Smooth muscle cell (in vitro differentiated cells): ENCODE results near the gene RALGPS1. TPM values are rescaled to one million over a fixed set of nuclear protein-coding genes. Genes with fewer than 3 reads are reported as not detected.

ENCODE experiments used
- DNase-seq: peaks from one replicate; lab custom pipeline; 2025; ENCODE audit not compliant: unreplicated experiment; lab: John Stamatoyannopoulos, UW
- H2AFZ ChIP-seq: fragments of 200-600 bp; sonication (generic); 2 replicates; pipeline ENCODE4 v1.6.0; 2016; ENCODE audit warnings: antibody characterized with exemption, low read depth, mild to moderate bottlenecking
- H3F3A ChIP-seq: fragments of 200-600 bp; sonication (generic); 2 replicates; pipeline ENCODE4 v1.6.0; 2017; ENCODE audit warnings: antibody characterized with exemption, low read depth
- H3K27ac ChIP-seq: fragments of 200-600 bp; sonication (generic); 2 replicates; pipeline ENCODE4 v1.5.1; 2016; ENCODE audit warnings: low read depth, mild to moderate bottlenecking
- H3K27me3 ChIP-seq: fragments of 200-600 bp; sonication (generic); 2 replicates; pipeline ENCODE4 v1.6.1; 2016; ENCODE audit warnings: low read depth, mild to moderate bottlenecking
- H3K36me3 ChIP-seq: fragments of 200-600 bp; sonication (generic); 2 replicates; pipeline ENCODE4 v1.5.1; 2016; ENCODE audit warnings: low read depth
- H3K4me1 ChIP-seq: fragments of 200-600 bp; sonication (generic); 2 replicates; pipeline ENCODE4 v1.5.1; 2016; ENCODE audit warnings: low read depth
- H3K4me2 ChIP-seq: fragments of 200-600 bp; sonication (generic); 2 replicates; pipeline ENCODE4 v1.6.0; 2016; ENCODE audit warnings: mild to moderate bottlenecking
- H3K4me3 ChIP-seq: fragments of 200-600 bp; sonication (generic); 2 replicates; pipeline ENCODE4 v1.5.1; 2016; ENCODE audit warnings: mild to moderate bottlenecking
- H3K79me2 ChIP-seq: fragments of 200-600 bp; sonication (generic); 2 replicates; pipeline ENCODE4 v1.6.0; 2016; ENCODE audit warnings: low read depth, mild to moderate bottlenecking
- H3K9ac ChIP-seq: fragments of 200-600 bp; sonication (generic); 2 replicates; pipeline ENCODE4 v1.6.0; 2016; ENCODE audit warnings: low read depth
- H3K9me3 ChIP-seq: fragments of 200-600 bp; sonication (generic); replicated peaks from 2 replicates; pipeline ENCODE4 v1.5.1; 2016; ENCODE audit warnings: low read depth
- H4K20me1 ChIP-seq: fragments of 200-600 bp; sonication (generic); 2 replicates; pipeline ENCODE4 v1.6.0; 2016; ENCODE audit warnings: low read depth
- WGBS: methylation state at CpG from one replicate; pipeline ENCODE4 v1.1.7; 2016; ENCODE audit warnings: low lambda C conversion rate; 5-methylcytosine and 5-hydroxymethylcytosine counted together
- polyA plus RNA-seq: library from polyadenylated mRNA; unstranded; fragments of >200 nt; fragmentation: Nextera tagmentation; extraction: Ambion mirVana; gene quantifications from 2 replicates; pipeline ENCODE4 v1.2.1, GENCODE V29; 2016
- total RNA-seq: library from RNA; depleted of rRNA; stranded (reverse); fragments of >200 nt; gene quantifications from 2 replicates; pipeline ENCODE4 v1.2.3, GENCODE V29; 2014
- TF ChIP-seq, protein P1 (sequence below): fragments of 200-600 bp; sonication (generic); IDR thresholded peaks from 2 replicates; pipeline ENCODE4 v1.5.1; 2017; ENCODE audit warnings: borderline replicate concordance, mild to moderate bottlenecking, antibody characterized with exemption; ENCODE audit not compliant: insufficient read depth, poor library complexity, severe bottlenecking

RALGPS1 gene
- total and polyA plus RNA-seq, 2 experiments from 2014 or later, result 2.1 to 4.0 TPM

DNA sequence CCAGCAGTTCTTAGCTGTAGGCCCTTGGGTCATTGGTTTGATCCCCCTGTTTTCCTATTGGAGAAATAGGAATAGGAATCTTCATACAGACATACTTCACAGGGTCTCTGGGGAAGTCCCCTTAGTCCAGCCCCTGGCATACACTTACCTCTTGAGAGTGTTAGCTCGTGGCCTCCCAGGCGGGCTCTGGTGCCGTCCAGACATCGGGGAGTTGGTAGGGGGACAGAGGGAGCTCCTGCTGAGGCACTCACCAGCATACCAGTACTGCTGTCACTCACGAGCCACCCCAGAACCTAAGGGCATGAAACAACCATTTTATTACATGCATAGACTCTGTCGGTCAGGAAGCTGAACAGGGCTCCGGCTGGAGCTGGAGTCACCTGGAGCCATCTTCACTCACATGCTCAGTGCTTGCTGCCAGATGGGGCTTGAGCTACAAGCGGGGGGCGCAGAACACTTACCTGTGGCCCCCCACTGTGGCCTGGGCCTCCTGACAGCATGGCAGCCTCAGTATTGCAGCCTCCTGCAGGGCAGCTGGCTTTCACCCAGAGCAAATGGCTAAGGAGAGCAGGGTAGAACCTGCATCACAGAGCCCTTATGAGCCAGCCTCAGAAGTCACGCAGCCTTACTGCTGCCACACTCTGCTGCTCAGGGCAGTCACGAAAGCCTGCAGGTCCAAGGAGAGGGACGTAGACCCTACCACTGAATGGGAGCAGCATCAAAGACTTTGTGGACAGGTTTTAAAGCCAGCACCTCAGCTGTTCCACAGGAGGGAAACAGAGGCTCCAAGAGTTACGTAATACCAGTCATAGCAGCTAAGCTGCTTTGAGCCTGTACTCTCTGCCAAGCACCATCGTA is 266.1 kb downstream of the RALGPS1 start:
- H3K79me2 ChIP-seq, result no peaks in the 10 kb centered on the region
- TF ChIP-seq, protein P1, sequence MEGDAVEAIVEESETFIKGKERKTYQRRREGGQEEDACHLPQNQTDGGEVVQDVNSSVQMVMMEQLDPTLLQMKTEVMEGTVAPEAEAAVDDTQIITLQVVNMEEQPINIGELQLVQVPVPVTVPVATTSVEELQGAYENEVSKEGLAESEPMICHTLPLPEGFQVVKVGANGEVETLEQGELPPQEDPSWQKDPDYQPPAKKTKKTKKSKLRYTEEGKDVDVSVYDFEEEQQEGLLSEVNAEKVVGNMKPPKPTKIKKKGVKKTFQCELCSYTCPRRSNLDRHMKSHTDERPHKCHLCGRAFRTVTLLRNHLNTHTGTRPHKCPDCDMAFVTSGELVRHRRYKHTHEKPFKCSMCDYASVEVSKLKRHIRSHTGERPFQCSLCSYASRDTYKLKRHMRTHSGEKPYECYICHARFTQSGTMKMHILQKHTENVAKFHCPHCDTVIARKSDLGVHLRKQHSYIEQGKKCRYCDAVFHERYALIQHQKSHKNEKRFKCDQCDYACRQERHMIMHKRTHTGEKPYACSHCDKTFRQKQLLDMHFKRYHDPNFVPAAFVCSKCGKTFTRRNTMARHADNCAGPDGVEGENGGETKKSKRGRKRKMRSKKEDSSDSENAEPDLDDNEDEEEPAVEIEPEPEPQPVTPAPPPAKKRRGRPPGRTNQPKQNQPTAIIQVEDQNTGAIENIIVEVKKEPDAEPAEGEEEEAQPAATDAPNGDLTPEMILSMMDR, result no peak
- no peaks in the 10 kb centered on the region for H3K9me3 ChIP-seq
- no peaks in the 10 kb centered on the region for H3F3A ChIP-seq
- no peak overlapping the region for H3K4me2 ChIP-seq
- H3K4me3 ChIP-seq, result no peak overlapping the region
- no peak overlapping the region for H3K27ac ChIP-seq
- H3K27me3 ChIP-seq, result no peaks in the 10 kb centered on the region
- H3K9ac ChIP-seq, result no peak overlapping the region
- no peaks in the 10 kb centered on the region for H3K4me1 ChIP-seq
- DNase-seq, result no peak
- no peaks in the 10 kb centered on the region for H4K20me1 ChIP-seq
- H3K36me3 ChIP-seq, result no peaks in the 10 kb centered on the region
- H2AFZ ChIP-seq, result no peak overlapping the region
- 95% methylated on average over 14 of the region's 14 CpGs for WGBS

DNA sequence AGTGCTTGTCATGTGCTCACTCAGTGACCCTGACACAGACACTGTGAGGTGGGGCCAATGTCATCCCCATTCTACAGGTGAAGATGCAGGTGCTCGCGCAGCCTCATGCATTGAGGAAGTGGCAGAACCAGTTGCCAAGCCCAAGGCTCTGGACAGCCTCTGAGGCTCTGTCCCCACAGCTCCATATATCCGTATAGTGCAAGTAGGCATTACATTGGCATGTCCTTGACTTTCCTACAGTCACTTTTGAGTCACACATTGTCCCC is 266.7 kb downstream of the RALGPS1 start:
- H3K4me3 ChIP-seq, result no peak overlapping the region
- no peak for DNase-seq

DNA sequence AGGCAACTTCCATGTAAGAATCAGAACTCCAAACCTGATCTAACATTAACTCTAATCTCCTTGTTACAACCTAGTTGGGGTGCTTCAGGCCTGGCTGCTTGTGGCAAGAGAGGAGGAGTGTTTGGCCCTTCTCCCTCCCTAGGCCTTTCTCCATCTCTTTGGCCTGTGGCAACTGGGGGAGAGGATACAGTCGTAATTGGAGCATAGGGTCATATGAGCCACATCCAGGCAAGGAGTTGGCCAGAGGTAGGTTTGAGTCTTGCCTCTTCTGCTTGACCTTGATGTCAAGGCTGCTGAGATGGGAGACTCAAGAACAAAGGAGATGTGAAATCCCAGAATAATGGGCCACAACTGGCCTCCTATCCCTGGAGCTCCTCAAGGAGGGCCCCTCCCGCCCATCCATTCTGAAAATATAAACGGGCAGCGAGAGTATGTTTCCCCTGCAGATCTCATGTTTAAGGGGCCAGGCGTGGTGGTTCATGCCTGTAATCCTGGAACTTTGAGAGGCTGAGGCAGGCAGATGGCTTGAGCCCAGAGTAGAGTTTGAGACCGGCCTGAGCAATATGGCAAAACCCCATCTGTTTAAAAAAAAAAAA is 267.1 kb downstream of the RALGPS1 start:
- 90% methylated on average over 6 of the region's 6 CpGs for WGBS
- Histone ChIP-seq H3K9me3 (no peaks in the 10 kb centered on the region), H3K4me1 (no peaks in the 10 kb centered on the region), H3K4me2 (no peak overlapping the region), H3K27ac (no peak overlapping the region), H3K27me3 (no peaks in the 10 kb centered on the region), H3K79me2 (no peaks in the 10 kb centered on the region), H3F3A (no peaks in the 10 kb centered on the region), H3K4me3 (no peak overlapping the region), H4K20me1 (no peaks in the 10 kb centered on the region), H3K36me3 (no peaks in the 10 kb centered on the region), H2AFZ (no peak overlapping the region), H3K9ac (no peak overlapping the region)
- no peak for DNase-seq
- TF ChIP-seq, protein P1, result no peak

More for the DNA sequence above, 266.7 kb downstream of the RALGPS1 start:
- H3K9me3 ChIP-seq, result no peaks in the 10 kb centered on the region
- no peak overlapping the region for H3K9ac ChIP-seq
- H4K20me1 ChIP-seq, result no peaks in the 10 kb centered on the region
- no peaks in the 10 kb centered on the region for H3K27me3 ChIP-seq
- no peaks in the 10 kb centered on the region for H3K79me2 ChIP-seq
- TF ChIP-seq, protein P1, result no peak
- no peaks in the 10 kb centered on the region for H3F3A ChIP-seq
- H3K4me1 ChIP-seq, result no peaks in the 10 kb centered on the region
- no peak overlapping the region for H3K27ac ChIP-seq
- no peak overlapping the region for H2AFZ ChIP-seq
- H3K36me3 ChIP-seq, result no peaks in the 10 kb centered on the region
- 88% methylated on average over 3 of the region's 3 CpGs for WGBS
- H3K4me2 ChIP-seq, result no peak overlapping the region
